ENCODE results near the gene DOP1A. TPM values are rescaled to one million over a fixed set of nuclear protein-coding genes. Genes with fewer than 3 reads are reported as not detected.

Gene DOP1A
- total and polyA plus RNA-seq, 2 of the 13 experiments (the other 11 are each of a cell fraction or from before 2014, with no cell fraction given), result 5.2 to 16.7 TPM

- TF ChIP-seq ZNF331 (CRISPR knock-in tag; IDR thresholded peaks at IDR 0.05), result peak; percentile 52; the same call in 1 of the 2 replicates
- TF ChIP-seq TBL1XR1 (IDR thresholded peaks at IDR 0.05; ENCODE audit: borderline replicate concordance, low read length, partially characterized antibody), result no peak
- TF ChIP-seq SPEN (CRISPR knock-in tag; IDR thresholded peaks at IDR 0.05; ENCODE audit: low read depth), result peak; percentile 87
- no peak for TF ChIP-seq NR3C1 (CRISPR knock-in tag; IDR thresholded peaks at IDR 0.05)
- TF ChIP-seq MXD4 (CRISPR knock-in tag; IDR thresholded peaks at IDR 0.05), result peak; percentile 90
- peak; percentile 42; the same call in 1 of the 2 replicates for TF ChIP-seq MIXL1 (CRISPR knock-in tag; IDR thresholded peaks at IDR 0.05)
- peak; percentile 60 for TF ChIP-seq CBX1 (IDR thresholded peaks at IDR 0.05; ENCODE audit: low read depth)
- no peak; the same call in 1 of the 2 replicates for TF ChIP-seq ZC3H13 (CRISPR knock-in tag; IDR thresholded peaks at IDR 0.05)
- peak; percentile 96 for TF ChIP-seq ETV5 (CRISPR knock-in tag; IDR thresholded peaks at IDR 0.05; ENCODE audit: borderline replicate concordance)
- TF ChIP-seq, protein P1, sequence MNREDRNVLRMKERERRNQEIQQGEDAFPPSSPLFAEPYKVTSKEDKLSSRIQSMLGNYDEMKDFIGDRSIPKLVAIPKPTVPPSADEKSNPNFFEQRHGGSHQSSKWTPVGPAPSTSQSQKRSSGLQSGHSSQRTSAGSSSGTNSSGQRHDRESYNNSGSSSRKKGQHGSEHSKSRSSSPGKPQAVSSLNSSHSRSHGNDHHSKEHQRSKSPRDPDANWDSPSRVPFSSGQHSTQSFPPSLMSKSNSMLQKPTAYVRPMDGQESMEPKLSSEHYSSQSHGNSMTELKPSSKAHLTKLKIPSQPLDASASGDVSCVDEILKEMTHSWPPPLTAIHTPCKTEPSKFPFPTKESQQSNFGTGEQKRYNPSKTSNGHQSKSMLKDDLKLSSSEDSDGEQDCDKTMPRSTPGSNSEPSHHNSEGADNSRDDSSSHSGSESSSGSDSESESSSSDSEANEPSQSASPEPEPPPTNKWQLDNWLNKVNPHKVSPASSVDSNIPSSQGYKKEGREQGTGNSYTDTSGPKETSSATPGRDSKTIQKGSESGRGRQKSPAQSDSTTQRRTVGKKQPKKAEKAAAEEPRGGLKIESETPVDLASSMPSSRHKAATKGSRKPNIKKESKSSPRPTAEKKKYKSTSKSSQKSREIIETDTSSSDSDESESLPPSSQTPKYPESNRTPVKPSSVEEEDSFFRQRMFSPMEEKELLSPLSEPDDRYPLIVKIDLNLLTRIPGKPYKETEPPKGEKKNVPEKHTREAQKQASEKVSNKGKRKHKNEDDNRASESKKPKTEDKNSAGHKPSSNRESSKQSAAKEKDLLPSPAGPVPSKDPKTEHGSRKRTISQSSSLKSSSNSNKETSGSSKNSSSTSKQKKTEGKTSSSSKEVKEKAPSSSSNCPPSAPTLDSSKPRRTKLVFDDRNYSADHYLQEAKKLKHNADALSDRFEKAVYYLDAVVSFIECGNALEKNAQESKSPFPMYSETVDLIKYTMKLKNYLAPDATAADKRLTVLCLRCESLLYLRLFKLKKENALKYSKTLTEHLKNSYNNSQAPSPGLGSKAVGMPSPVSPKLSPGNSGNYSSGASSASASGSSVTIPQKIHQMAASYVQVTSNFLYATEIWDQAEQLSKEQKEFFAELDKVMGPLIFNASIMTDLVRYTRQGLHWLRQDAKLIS (CRISPR knock-in tag; IDR thresholded peaks at IDR 0.05), result peak; percentile 63; the same call in 1 of the 2 replicates
- TF ChIP-seq ZNF343 (CRISPR knock-in tag; IDR thresholded peaks at IDR 0.05), result 0 out of 2 replicates have a peak, but pooled peaks have one; percentile 39
- peak; percentile 81 for TF ChIP-seq ARNT2 (CRISPR knock-in tag; IDR thresholded peaks at IDR 0.05; ENCODE audit: low read depth)
- TF ChIP-seq ATM (IDR thresholded peaks at IDR 0.05; ENCODE audit: borderline replicate concordance), result no peak
- TF ChIP-seq ZNF687 (CRISPR knock-in tag; IDR thresholded peaks at IDR 0.05), result peak; percentile 97
- TF ChIP-seq ZNF577 (CRISPR knock-in tag; IDR thresholded peaks at IDR 0.05; ENCODE audit: borderline replicate concordance, low read depth), result no peak; the same call in 1 of the 2 replicates
- no peak for TF ChIP-seq TBX3 (IDR thresholded peaks at IDR 0.05; ENCODE audit: borderline replicate concordance)
- TF ChIP-seq ESRRA (CRISPR knock-in tag; IDR thresholded peaks at IDR 0.05; ENCODE audit: low read depth), result 0 out of 2 replicates have a peak, but pooled peaks have one; percentile 49
- TF ChIP-seq ZNF572 (CRISPR knock-in tag; IDR thresholded peaks at IDR 0.05), result 0 out of 2 replicates have a peak, but pooled peaks have one; percentile 79
- TF ChIP-seq CHD4 (IDR thresholded peaks at IDR 0.05; ENCODE audit: borderline replicate concordance, low read length), result no peak
- peak; percentile 85; the same call in 1 of the 2 replicates for TF ChIP-seq MEIS2 (CRISPR knock-in tag; IDR thresholded peaks at IDR 0.05)
- TF ChIP-seq EED (CRISPR knock-in tag; IDR thresholded peaks at IDR 0.05), result peak; percentile 64; the same call in 1 of the 2 replicates
Measured at GRCh38 chr6:83067448-83068439, at the start of gene DOP1A (continued).
